ENCODE results near the gene SLC5A8. TPM values are rescaled to one million over a fixed set of nuclear protein-coding genes. Genes with fewer than 3 reads are reported as not detected.

The SLC5A8 gene, protein sequence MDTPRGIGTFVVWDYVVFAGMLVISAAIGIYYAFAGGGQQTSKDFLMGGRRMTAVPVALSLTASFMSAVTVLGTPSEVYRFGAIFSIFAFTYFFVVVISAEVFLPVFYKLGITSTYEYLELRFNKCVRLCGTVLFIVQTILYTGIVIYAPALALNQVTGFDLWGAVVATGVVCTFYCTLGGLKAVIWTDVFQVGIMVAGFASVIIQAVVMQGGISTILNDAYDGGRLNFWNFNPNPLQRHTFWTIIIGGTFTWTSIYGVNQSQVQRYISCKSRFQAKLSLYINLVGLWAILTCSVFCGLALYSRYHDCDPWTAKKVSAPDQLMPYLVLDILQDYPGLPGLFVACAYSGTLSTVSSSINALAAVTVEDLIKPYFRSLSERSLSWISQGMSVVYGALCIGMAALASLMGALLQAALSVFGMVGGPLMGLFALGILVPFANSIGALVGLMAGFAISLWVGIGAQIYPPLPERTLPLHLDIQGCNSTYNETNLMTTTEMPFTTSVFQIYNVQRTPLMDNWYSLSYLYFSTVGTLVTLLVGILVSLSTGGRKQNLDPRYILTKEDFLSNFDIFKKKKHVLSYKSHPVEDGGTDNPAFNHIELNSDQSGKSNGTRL
- polyA plus RNA-seq (2014; cell fraction: cytosol; rRNA removed): not detected in 2 replicates
- 0.10 TPM in 1 of 2 replicates, not detected in the other for polyA plus RNA-seq (2014; cell fraction: nucleus; rRNA removed)

DNA sequence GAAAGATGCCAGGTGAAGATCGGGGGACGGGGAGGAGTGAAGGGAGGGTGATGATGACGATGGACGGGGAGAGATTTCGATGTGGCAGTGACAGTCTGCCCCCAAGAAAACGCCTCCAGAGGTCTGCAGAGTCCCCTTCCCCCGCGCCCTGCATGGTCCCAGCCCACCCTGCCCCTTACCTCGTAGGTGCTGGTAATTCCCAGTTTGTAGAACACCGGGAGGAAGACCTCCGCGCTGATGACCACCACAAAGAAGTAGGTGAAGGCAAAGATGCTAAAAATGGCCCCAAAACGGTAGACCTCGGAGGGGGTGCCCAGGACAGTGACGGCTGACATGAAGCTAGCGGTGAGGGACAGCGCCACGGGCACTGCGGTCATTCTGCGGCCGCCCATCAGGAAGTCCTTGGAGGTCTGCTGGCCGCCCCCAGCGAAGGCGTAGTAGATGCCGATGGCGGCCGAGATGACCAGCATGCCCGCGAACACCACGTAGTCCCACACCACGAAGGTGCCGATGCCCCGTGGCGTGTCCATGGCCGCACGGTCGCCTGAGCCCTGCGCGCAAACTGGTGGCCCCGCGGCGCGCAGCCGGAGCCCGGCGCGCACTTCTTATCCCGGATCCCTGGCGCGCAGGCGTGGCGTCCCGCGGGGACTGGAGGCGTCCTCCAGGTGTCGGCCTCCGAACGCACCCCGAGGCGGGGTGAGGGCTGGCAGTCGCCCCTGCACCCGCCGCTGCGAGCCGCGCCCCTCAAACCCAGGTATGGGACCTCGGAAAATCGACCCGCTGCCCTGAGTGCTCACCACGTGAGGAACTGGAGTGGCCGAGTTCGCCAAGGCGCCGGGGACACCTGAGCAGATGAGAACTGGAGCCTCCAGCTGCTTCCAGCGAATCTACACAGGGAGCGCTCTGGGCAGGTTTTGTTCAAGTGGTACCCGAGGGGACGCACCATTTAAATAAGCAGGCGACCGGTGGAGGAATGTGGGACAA, at the start of gene SLC5A8:
TSS of gene SLC5A8 (minus strand) at position 920 of the 984 bp plus-strand sequence. CDS start at position 530, 390 bp downstream.
- no peak for DNase-seq (ENCODE audit: low spot score)

DNA sequence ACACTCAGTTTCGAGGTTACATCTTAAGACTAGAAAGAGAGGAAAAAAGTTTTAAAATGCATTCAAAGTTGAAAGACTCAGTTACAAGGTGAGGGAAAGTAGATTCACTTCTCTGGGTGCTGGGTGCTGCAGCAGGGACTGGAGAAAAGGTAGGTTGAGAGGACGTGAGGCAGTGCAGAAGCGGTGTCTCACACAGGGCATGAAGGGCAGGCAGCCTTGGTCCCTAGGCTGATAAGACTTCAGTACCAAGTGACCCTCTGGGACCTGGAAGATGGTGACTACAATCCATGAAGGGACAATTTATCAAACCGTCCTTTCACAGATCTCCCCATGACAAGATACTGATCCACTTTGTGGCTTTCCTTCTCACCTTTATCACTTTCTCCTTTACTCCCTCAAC, 47.3 kb upstream of the SLC5A8 start:
- DNase-seq (ENCODE audit: low spot score): no peak

GRCh38 chr12:101256266-101256665, 46.2 kb upstream of the SLC5A8 start:
- DNase-seq (ENCODE audit: low spot score): no peak

DNA sequence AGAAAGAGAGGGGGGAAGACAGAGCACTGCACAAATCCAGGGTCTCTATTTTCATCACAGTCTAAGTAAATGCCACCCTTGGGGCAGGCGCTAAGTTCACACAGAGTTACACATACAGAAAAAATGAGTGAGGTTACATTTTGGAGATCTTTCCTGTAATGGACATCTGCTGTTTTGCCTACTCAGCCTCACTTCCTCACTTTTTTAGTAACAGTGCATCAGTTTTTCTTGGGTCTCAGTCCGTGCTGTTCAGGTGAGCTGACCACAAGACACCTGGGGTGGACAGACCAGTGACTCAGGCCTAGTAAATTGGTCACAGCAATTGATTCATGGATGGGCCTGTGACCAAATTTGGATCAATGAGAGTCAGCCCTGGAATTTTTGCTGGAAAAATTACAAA, 33.6 kb upstream of the SLC5A8 start:
- no peak for DNase-seq (ENCODE audit: low spot score)

GRCh38 chr12:101243074-101243473, 33.0 kb upstream of the SLC5A8 start:
- no peak for DNase-seq (ENCODE audit: low spot score)

- no peak for DNase-seq (ENCODE audit: low spot score)
Measured at GRCh38 chr12:101238800-101239329, 28.8 kb upstream of the SLC5A8 start.

- DNase-seq (ENCODE audit: low spot score): no peak
Measured at GRCh38 chr12:101238306-101238705, 28.3 kb upstream of the SLC5A8 start.

DNA sequence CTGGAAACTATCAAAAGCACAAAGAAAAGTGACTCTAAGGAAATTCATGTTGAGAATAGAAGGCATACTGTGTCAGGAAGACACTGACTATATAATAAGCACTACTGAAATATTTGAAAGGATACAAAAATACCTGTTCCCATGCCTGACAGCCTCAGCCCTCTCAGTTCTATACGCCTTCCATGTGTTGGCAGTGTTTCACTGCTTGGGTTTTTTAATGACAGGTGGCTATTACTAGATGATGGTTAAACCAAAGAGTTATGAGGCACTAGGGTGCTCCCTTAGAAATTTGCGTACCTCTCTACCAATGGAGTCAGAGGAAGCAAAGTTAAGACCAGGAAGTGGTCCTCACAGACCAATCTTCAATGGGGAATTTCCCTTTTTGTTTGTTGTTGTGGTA, 25.6 kb upstream of the SLC5A8 start:
- DNase-seq (ENCODE audit: low spot score): no peak

GRCh38 chr12:101231636-101232035, 21.6 kb upstream of the SLC5A8 start:
- no peak for DNase-seq (ENCODE audit: low spot score)

- DNase-seq (ENCODE audit: low spot score): no peak
Measured at GRCh38 chr12:101230547-101230946, 20.5 kb upstream of the SLC5A8 start.

- no peak for DNase-seq (ENCODE audit: low spot score)
Measured at GRCh38 chr12:101229841-101230241, 19.8 kb upstream of the SLC5A8 start.

DNA sequence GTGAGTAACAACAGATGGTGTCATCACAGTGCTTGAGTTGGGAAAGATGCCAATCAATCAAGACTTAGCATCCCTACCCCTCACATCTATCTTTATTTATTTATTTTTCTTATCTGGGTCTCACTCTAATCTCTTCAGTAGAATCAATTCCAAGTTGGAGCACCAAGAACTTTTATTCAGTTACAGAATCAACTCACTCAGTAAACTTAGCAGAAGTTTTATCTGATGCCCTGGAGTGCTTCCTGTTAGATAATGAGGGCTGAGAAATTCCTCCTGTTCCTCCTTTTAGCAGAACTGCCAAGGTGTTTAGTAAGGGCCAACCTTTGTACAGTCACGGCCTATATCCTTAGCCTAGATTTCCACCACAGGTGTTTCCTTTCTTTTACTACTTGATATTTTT, 11.3 kb upstream of the SLC5A8 start:
- DNase-seq (ENCODE audit: low spot score): no peak

- DNase-seq (ENCODE audit: low spot score): no peak
Measured at GRCh38 chr12:101216810-101217209, 6.8 kb upstream of the SLC5A8 start.

GRCh38 chr12:101207086-101207780, 2.8 kb downstream of the SLC5A8 start:
- no peak for DNase-seq (ENCODE audit: low spot score)

- DNase-seq (ENCODE audit: low spot score): no peak
Measured at GRCh38 chr12:101204602-101205304, 5.3 kb downstream of the SLC5A8 start.

DNA sequence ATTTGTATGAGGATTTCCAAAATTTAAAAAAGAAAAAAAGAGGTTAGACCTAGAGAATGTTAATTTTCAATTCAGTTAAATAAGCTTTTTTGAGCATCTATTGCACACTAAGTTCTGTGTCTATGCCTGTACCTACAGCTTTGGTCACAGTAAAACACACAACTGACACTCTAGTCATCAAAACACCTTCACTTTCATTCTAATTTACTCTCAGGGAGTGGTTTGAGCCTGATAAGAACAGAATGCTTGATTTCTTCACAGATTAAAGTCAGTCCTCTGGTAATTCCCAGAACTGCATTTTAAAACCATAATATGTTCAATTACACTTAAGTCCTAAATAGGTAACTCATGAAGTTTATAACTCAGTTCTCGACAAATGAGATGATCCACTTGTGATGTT, 9.2 kb downstream of the SLC5A8 start:
- DNase-seq (ENCODE audit: low spot score): no peak

DNA sequence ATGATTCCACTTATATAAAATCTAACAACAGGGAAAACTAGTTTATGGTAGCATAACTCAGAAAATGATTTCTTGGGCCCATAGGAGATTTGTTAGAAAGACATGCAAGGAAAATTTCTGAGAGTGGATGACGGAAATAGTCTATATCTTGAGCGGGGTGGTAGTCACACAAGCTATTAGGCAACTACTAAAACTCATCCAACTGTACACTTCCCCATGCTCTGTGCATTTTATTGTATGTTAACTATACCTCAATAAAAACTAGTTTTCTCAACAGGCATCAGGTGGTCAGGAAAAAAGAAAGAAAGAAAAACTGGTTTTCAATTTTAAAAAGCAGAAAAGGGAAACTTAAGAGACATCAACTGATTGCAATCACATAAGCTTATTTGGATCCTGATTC, 9.9 kb downstream of the SLC5A8 start:
- DNase-seq (ENCODE audit: low spot score): no peak

- DNase-seq (ENCODE audit: low spot score): no peak
Measured at GRCh38 chr12:101186291-101186690, 23.7 kb downstream of the SLC5A8 start.

GRCh38 chr12:101181776-101182175, 28.3 kb downstream of the SLC5A8 start:
- DNase-seq (ENCODE audit: low spot score): no peak

GRCh38 chr12:101174541-101174940, 35.5 kb downstream of the SLC5A8 start:
- DNase-seq (ENCODE audit: low spot score): no peak
